Measurements from ENCODE around the gene CDH8.

CDH8 gene

GRCh38 chr16:61993108-61993507 is 43.1 kb downstream of the CDH8 start:
- DNase-seq (ENCODE audit: low spot score): no peak
- ChIA-PET POLR2A (ENCODE audit: low non-redundant PET) (no interaction called here), CTCF (interaction anchor here (0.5 kb wide), 1 partner anchor 488 kb away, joined by 3 read pairs; no protein-coding TSS in a partner anchor)
- no peak for TF ChIP-seq CTCF (conservative IDR thresholded peaks at IDR 0.05; ENCODE audit: low read depth)
- no peak overlapping the region for H3K27ac ChIP-seq

GRCh38 chr16:61987474-61988012 is 48.7 kb downstream of the CDH8 start:
- ChIA-PET CTCF (no interaction called here), POLR2A (ENCODE audit: low non-redundant PET) (no interaction called here)
- TF ChIP-seq CTCF (conservative IDR thresholded peaks at IDR 0.05; ENCODE audit: low read depth): no peak
- no peak for DNase-seq (ENCODE audit: low spot score)
- no peak overlapping the region for H3K27ac ChIP-seq

- no peak for DNase-seq (ENCODE audit: low spot score)
- POLR2A ChIA-PET (ENCODE audit: low non-redundant PET): no interaction called here
- TF ChIP-seq CTCF (conservative IDR thresholded peaks at IDR 0.05; ENCODE audit: low read depth): no peak
- CTCF ChIA-PET: no interaction called here
- no peak overlapping the region for H3K27ac ChIP-seq
These were observed 67.2 kb downstream of the CDH8 start for GRCh38 chr16:61969077-61969382.

- no peak for TF ChIP-seq CTCF (conservative IDR thresholded peaks at IDR 0.05; ENCODE audit: low read depth)
- POLR2A ChIA-PET (ENCODE audit: low non-redundant PET): no interaction called here
- CTCF ChIA-PET: no interaction called here
- DNase-seq (ENCODE audit: low spot score): no peak
- no peak overlapping the region for H3K27ac ChIP-seq
These were observed 67.8 kb downstream of the CDH8 start for GRCh38 chr16:61968242-61969076.

- ChIA-PET CTCF (no interaction called here), POLR2A (ENCODE audit: low non-redundant PET) (no interaction called here)
- H3K27ac ChIP-seq: no peak overlapping the region
- TF ChIP-seq CTCF (conservative IDR thresholded peaks at IDR 0.05; ENCODE audit: low read depth): no peak
- DNase-seq (ENCODE audit: low spot score): no peak
These were observed 79.0 kb downstream of the CDH8 start for GRCh38 chr16:61957075-61957855.

- no peak overlapping the region for H3K27ac ChIP-seq
- CTCF ChIA-PET: no interaction called here
- peak; percentile 2 for DNase-seq (ENCODE audit: low spot score)
- POLR2A ChIA-PET (ENCODE audit: low non-redundant PET): no interaction called here
- TF ChIP-seq CTCF (conservative IDR thresholded peaks at IDR 0.05; ENCODE audit: low read depth): no peak
These were observed 83.4 kb downstream of the CDH8 start for GRCh38 chr16:61952841-61953240.

Data from RWPE1 (cell line).